ENCODE data around the gene EIF3K.

Gene EIF3K

GRCh38 chr19:38665219-38665931 lies 46.4 kb downstream of the EIF3K start:
- Histone ChIP-seq H3K4me1 (ENCODE audit: low read length) (peaks cover 8% of the 10 kb centered on the region), H3K79me2 (ENCODE audit: low read length) (peaks cover 98% of the 10 kb centered on the region), H3F3A (ENCODE audit: insufficient read depth, low read length) (no peaks in the 10 kb centered on the region), H2AFZ (ENCODE audit: low read length) (no peak overlapping the region), H3K36me3 (replicated peaks; ENCODE audit: insufficient read depth, low read length) (no peaks in the 10 kb centered on the region), H3K27me3 (replicated peaks; ENCODE audit: insufficient read depth, low read length) (no peaks in the 10 kb centered on the region), H3K9me2 (replicated peaks; ENCODE audit: insufficient read depth, low read length) (no peaks in the 10 kb centered on the region), H3K9ac (ENCODE audit: low read length) (no peak overlapping the region), H3K4me3 (ENCODE audit: low read length) (no peak overlapping the region), H3K9me3 (replicated peaks; ENCODE audit: insufficient read depth, low read length) (no peaks in the 10 kb centered on the region), H4K20me1 (ENCODE audit: insufficient read depth, low read length) (peaks cover 6% of the 10 kb centered on the region; the same call in 1 of the 2 replicates), H3K27ac (ENCODE audit: low read length) (no peak overlapping the region), H3K4me2 (ENCODE audit: low read depth, low read length) (no peak overlapping the region)
- TF ChIP-seq CTCF (IDR thresholded peaks at IDR 0.05; ENCODE audit: low read length) (no peak), EZH2phosphoT487 (IDR thresholded peaks at IDR 0.05; ENCODE audit: low read length) (no peak), EZH2 (optimal IDR thresholded peaks at IDR 0.05; ENCODE audit: low read depth, low read length) (no peak)
- no peak for DNase-seq

GRCh38 chr19:38665950-38666662 lies 47.1 kb downstream of the EIF3K start:
- Histone ChIP-seq H3K79me2 (ENCODE audit: low read length) (peaks cover 98% of the 10 kb centered on the region), H3K4me2 (ENCODE audit: low read depth, low read length) (no peak overlapping the region), H3K9ac (ENCODE audit: low read length) (no peak overlapping the region), H3F3A (ENCODE audit: insufficient read depth, low read length) (no peaks in the 10 kb centered on the region), H3K4me3 (ENCODE audit: low read length) (no peak overlapping the region), H3K27ac (ENCODE audit: low read length) (no peak overlapping the region), H3K27me3 (replicated peaks; ENCODE audit: insufficient read depth, low read length) (no peaks in the 10 kb centered on the region), H4K20me1 (ENCODE audit: insufficient read depth, low read length) (peaks cover 6% of the 10 kb centered on the region; the same call in 1 of the 2 replicates), H3K9me3 (replicated peaks; ENCODE audit: insufficient read depth, low read length) (no peaks in the 10 kb centered on the region), H3K9me2 (replicated peaks; ENCODE audit: insufficient read depth, low read length) (no peaks in the 10 kb centered on the region), H2AFZ (ENCODE audit: low read length) (no peak overlapping the region), H3K36me3 (replicated peaks; ENCODE audit: insufficient read depth, low read length) (no peaks in the 10 kb centered on the region), H3K4me1 (ENCODE audit: low read length) (peaks cover 8% of the 10 kb centered on the region)
- TF ChIP-seq EZH2phosphoT487 (IDR thresholded peaks at IDR 0.05; ENCODE audit: low read length) (no peak), EZH2 (optimal IDR thresholded peaks at IDR 0.05; ENCODE audit: low read depth, low read length) (no peak), CTCF (IDR thresholded peaks at IDR 0.05; ENCODE audit: low read length) (no peak)
- no peak for DNase-seq

- Histone ChIP-seq H3K9ac (ENCODE audit: low read length) (no peak overlapping the region), H3K4me3 (ENCODE audit: low read length) (no peak overlapping the region), H3K79me2 (ENCODE audit: low read length) (peaks cover 100% of the 10 kb centered on the region), H3K36me3 (replicated peaks; ENCODE audit: insufficient read depth, low read length) (no peaks in the 10 kb centered on the region), H3K9me2 (replicated peaks; ENCODE audit: insufficient read depth, low read length) (no peaks in the 10 kb centered on the region), H3K4me2 (ENCODE audit: low read depth, low read length) (no peak overlapping the region), H3F3A (ENCODE audit: insufficient read depth, low read length) (no peaks in the 10 kb centered on the region), H4K20me1 (ENCODE audit: insufficient read depth, low read length) (peaks cover 5% of the 10 kb centered on the region; the same call in 1 of the 2 replicates), H3K9me3 (replicated peaks; ENCODE audit: insufficient read depth, low read length) (no peaks in the 10 kb centered on the region), H3K27me3 (replicated peaks; ENCODE audit: insufficient read depth, low read length) (no peaks in the 10 kb centered on the region), H3K4me1 (ENCODE audit: low read length) (peaks cover 8% of the 10 kb centered on the region), H3K27ac (ENCODE audit: low read length) (no peak overlapping the region), H2AFZ (ENCODE audit: low read length) (no peak overlapping the region)
- DNase-seq = no peak
- TF ChIP-seq EZH2 (optimal IDR thresholded peaks at IDR 0.05; ENCODE audit: low read depth, low read length) = no peak
- TF ChIP-seq EZH2phosphoT487 (IDR thresholded peaks at IDR 0.05; ENCODE audit: low read length) = no peak
- TF ChIP-seq CTCF (IDR thresholded peaks at IDR 0.05; ENCODE audit: low read length) = no peak
Measured at GRCh38 chr19:38666663-38667511, 47.9 kb downstream of the EIF3K start.
